Measurements from ENCODE around the gene SPATA31C1.
"Not testable (repeated sequence)": the region's sequence is repeated elsewhere in the genome, so short reads cannot be mapped to it uniquely, and the experiment has no call there.

The SPATA31C1 gene

GRCh38 chr9:87917662-87918061 lies at the start of gene SPATA31C1:
Gene SPATA31C1 (plus strand): TSS chr9:87917962.
- in situ Hi-C loops (cut with HindIII; ENCODE audit: low pct_ligation_motif_present, low pct_unique_long_range_greater_than_20kb, low sequenced_read_pairs); DNase-seq: not testable (repeated sequence)

DNA sequence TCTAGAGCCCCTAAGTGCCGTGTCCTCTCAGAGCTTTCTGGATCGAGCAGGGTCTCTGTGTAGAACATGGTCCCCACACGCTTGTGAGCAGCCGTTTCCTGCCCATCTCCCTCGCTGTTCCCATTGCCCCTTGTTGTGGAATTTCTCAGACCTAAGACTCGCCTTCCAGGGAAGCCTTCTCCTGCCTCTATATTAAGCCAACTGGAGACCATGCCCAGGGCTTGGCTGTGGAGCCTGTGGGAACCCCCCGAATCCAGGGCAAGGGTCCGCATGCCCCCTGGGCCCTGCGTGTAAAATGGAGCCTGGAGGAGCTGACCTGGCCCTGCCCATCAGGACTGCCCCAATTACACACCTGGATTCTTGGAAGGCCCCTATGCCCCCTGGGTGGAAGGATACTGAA lies 49.6 kb upstream of the SPATA31C1 start:
- no peak for DNase-seq
- in situ Hi-C loops (cut with HindIII; ENCODE audit: low pct_ligation_motif_present, low pct_unique_long_range_greater_than_20kb, low sequenced_read_pairs), result no loop called here

- in situ Hi-C loops (cut with HindIII; ENCODE audit: low pct_ligation_motif_present, low pct_unique_long_range_greater_than_20kb, low sequenced_read_pairs), result no loop called here
- DNase-seq, result no peak
These were observed 49.1 kb upstream of the SPATA31C1 start for GRCh38 chr9:87868635-87869034.

DNA sequence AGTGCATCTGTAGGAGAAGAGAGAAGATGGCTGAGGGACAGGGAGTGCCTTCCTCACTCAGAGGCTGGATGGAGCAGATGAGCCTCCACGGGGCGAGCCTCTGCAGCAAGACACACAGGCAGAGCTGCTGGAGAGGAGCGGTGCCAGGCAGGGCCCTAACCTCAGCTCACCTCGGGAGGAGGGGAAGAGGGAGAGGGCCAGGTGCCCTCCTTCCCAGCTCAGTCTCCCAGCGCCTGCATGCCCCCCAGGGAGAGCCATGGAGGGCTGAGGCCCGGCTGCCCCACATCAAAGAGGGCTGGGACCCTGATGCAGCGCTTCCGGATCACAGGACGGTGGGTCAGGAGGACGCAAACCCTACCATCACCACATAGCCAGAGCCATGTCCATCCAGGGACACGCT lies 48.7 kb upstream of the SPATA31C1 start:
- in situ Hi-C loops (cut with HindIII; ENCODE audit: low pct_ligation_motif_present, low pct_unique_long_range_greater_than_20kb, low sequenced_read_pairs), result no loop called here
- no peak for DNase-seq

- DNase-seq, result no peak
- in situ Hi-C loops (cut with HindIII; ENCODE audit: low pct_ligation_motif_present, low pct_unique_long_range_greater_than_20kb, low sequenced_read_pairs), result no loop called here
These were observed 46.2 kb upstream of the SPATA31C1 start for GRCh38 chr9:87871425-87872078.

GRCh38 chr9:87872079-87872624 lies 45.6 kb upstream of the SPATA31C1 start:
- no peak for DNase-seq
- in situ Hi-C loops (cut with HindIII; ENCODE audit: low pct_ligation_motif_present, low pct_unique_long_range_greater_than_20kb, low sequenced_read_pairs), result no loop called here

DNA sequence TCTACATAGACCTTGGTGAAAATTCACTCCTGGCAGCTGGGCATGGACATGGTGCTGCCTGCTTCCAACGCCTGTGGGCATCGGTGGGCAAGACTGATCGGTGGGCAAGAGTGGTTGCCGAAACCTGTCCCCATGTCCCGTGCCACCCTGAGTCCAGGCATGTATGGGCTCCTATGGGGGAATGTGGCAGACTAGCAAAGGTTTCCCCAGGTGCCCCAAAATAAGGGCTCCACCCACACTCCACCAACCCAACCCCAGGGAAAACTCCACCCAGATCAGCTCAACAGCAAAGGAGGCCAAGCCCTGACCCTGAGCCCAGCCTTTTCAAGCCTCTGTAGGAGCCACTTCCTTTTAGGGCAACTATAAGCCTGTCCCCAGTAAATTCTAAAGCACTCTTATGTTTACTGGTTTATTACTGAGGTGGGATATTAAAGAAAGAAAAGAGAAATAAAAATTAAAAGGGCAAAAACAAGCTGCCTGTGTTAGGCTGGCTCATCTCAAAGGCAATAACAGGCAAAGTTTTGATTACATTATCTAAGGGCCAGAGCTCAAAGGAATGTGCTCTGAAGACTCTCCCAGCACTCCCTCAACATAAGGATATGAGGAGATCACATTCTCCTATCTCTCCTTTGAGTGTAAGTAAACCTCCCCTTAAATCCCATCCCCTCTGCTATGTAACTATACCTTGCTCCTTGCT lies 44.0 kb upstream of the SPATA31C1 start:
- no peak for DNase-seq
- in situ Hi-C loops (cut with HindIII; ENCODE audit: low pct_ligation_motif_present, low pct_unique_long_range_greater_than_20kb, low sequenced_read_pairs), result no loop called here

- in situ Hi-C loops (cut with HindIII; ENCODE audit: low pct_ligation_motif_present, low pct_unique_long_range_greater_than_20kb, low sequenced_read_pairs), result no loop called here
- DNase-seq, result no peak
These were observed 43.5 kb upstream of the SPATA31C1 start for GRCh38 chr9:87874304-87874623.

- no peak for DNase-seq
- in situ Hi-C loops (cut with HindIII; ENCODE audit: low pct_ligation_motif_present, low pct_unique_long_range_greater_than_20kb, low sequenced_read_pairs), result no loop called here
These were observed 42.7 kb upstream of the SPATA31C1 start for GRCh38 chr9:87875060-87875459.

- DNase-seq, result no peak
- in situ Hi-C loops (cut with HindIII; ENCODE audit: low pct_ligation_motif_present, low pct_unique_long_range_greater_than_20kb, low sequenced_read_pairs), result no loop called here
These were observed 41.8 kb upstream of the SPATA31C1 start for GRCh38 chr9:87875831-87876545.

- in situ Hi-C loops (cut with HindIII; ENCODE audit: low pct_ligation_motif_present, low pct_unique_long_range_greater_than_20kb, low sequenced_read_pairs), result no loop called here
- DNase-seq, result no peak
These were observed 41.1 kb upstream of the SPATA31C1 start for GRCh38 chr9:87876708-87877107.

- peak; percentile 25 for DNase-seq
- in situ Hi-C loops (cut with HindIII; ENCODE audit: low pct_ligation_motif_present, low pct_unique_long_range_greater_than_20kb, low sequenced_read_pairs), result no loop called here
These were observed 38.7 kb upstream of the SPATA31C1 start for GRCh38 chr9:87878989-87879511.

DNA sequence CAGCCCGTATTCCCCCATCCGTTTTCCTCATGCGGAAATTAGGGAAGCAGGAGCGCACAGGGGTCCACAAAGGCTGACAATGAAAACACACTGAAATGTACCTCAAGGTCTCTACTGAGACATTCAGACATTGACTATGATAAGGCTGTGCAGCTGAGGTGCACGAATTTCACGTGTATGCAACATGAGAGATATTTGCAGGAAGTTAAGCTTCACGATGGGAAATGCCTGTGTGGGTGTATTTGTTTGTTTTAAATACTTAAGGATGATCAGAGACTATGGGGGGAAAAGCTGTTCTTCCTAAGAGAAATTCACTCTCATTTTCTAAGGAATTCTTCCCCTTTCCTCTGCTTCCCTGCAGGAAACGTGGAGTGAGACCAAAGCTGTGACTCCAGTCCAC lies 37.6 kb upstream of the SPATA31C1 start:
- no peak for DNase-seq
- in situ Hi-C loops (cut with HindIII; ENCODE audit: low pct_ligation_motif_present, low pct_unique_long_range_greater_than_20kb, low sequenced_read_pairs), result no loop called here

DNA sequence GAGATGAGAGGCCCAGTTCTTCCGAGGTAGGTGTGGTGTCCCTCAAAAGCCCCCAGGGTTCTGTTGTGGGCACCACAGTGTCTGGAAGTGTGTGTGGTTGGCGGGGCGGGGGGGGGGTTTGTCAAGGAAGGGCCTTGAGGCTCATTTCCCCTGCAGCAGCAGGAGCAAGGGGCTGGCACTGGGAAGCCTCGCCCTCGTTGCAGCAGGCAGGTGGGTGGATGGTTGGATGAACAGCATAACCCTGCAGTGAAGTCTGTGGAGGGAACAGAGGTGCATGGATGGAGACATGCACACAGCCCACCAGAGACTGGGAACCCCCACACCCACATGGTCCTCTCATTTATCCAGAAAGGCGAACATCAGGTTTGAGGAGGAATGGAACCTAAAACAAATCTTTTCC lies 37.1 kb upstream of the SPATA31C1 start:
- no peak for DNase-seq
- in situ Hi-C loops (cut with HindIII; ENCODE audit: low pct_ligation_motif_present, low pct_unique_long_range_greater_than_20kb, low sequenced_read_pairs), result no loop called here

DNA sequence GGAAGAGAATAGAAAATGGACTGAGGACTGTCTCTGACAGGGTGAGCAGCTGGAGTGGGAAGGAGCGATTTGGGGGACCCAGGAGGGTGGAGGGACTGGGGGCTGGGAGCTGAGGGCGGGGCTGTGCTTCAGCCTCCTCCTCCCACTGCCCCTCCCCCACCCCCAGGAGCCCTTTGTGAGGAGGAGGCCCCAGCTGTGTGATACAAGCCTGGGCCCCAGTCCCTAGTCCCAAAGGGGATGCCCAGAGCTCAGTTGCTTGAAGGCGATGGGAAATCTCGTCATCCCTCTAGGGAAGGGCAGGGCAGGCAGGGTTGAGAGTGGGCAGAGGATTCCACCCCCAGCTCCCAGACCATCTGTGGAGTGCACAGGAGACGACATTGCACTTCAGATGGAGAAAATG lies 35.1 kb upstream of the SPATA31C1 start, which contains the start of gene SPATA31E1:
SPATA31E1 (plus strand) TSS at position 251 of the 400 bp plus-strand sequence; CDS start at position 266, 15 bp downstream.
- no peak for DNase-seq
- in situ Hi-C loops (cut with HindIII; ENCODE audit: low pct_ligation_motif_present, low pct_unique_long_range_greater_than_20kb, low sequenced_read_pairs), result no loop called here

- DNase-seq, result no peak
- in situ Hi-C loops (cut with HindIII; ENCODE audit: low pct_ligation_motif_present, low pct_unique_long_range_greater_than_20kb, low sequenced_read_pairs), result no loop called here
These were observed 34.5 kb upstream of the SPATA31C1 start for GRCh38 chr9:87883274-87883673.

- in situ Hi-C loops (cut with HindIII; ENCODE audit: low pct_ligation_motif_present, low pct_unique_long_range_greater_than_20kb, low sequenced_read_pairs), result no loop called here
- DNase-seq, result peak; percentile 11
These were observed 33.8 kb upstream of the SPATA31C1 start for GRCh38 chr9:87883990-87884389.

DNA sequence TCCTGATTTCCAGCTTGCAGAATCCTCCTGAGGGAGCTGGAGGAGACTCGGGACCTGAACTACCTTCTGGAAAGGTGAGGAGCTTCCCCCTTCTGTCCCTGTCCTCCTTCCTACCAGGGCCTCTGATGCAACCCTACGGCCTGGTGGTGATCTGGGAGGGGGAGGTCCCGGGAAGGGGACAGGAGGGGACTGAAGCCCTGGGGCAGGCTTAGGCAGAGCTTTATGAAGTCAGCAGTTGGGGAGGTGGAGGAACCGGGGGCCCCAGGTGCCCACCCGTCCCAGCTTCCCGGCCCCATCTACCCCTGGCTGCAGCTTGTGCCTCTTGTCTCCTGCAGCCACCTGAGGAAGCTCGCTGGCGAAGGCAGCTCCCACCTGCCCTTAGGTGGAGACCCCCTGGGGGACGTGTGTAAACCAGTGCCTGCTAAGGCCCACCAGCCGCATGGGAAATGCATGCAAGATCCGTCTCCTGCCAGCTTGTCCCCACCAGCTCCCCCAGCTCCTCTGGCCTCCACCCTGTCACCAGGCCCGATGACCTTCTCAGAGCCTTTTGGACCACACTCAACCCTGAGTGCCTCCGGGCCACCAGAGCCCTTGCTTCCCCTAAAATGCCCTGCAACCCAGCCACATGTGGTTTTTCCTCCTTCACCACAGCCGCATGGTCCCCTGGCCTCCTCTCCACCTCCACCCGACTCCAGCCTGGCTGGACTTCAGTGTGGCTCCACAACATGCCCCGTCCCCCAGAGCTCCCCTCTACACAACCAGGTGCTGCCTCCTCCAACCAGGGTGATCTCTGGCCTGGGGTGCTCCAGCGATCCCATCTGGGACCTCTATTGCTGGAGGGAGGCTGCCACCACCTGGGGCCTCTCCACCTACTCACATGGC lies 32.9 kb upstream of the SPATA31C1 start:
- in situ Hi-C loops (cut with HindIII; ENCODE audit: low pct_ligation_motif_present, low pct_unique_long_range_greater_than_20kb, low sequenced_read_pairs), result no loop called here
- no peak for DNase-seq

Data from ACHN (cell line).